Endothelial cell of umbilical vein (primary cell): ENCODE results near the gene MFSD6. TPM values are rescaled to one million over a fixed set of nuclear protein-coding genes. Genes with fewer than 3 reads are reported as not detected.

Experiments used
- BruUV-seq: library from RNA; stranded (reverse); fragments of 400-500 nt; replicated peaks from 2 replicates; lab custom pipeline; 2021; lab: Mats Ljungman, UMichigan
- CTCF ChIA-PET: fragments of 300-600, 350-600 bp; sonication (Branson Sonifier 250); formaldehyde crosslinking; loops from one replicate; lab custom pipeline; 2021; ENCODE audit warnings: antibody characterized with exemption, inconsistent platforms; lab: Charles Lee
- POLR2A ChIA-PET: fragments of 300-600, 350-600 bp; sonication (Branson Sonifier 250); formaldehyde crosslinking; loops from one replicate; lab custom pipeline; 2021; ENCODE audit warnings: antibody characterized with exemption, inconsistent platforms; lab: Charles Lee
- DNase-seq: peaks from one replicate; pipeline ENCODE4 v3.0.0-alpha.2; 2011; ENCODE audit warnings: low read depth, low spot score
- FAIRE-seq: peaks from 2 replicates; lab custom pipeline; 2011; peaks lifted over from hg19 to GRCh38; lab: Jason Lieb, UNC
- H2AFZ ChIP-seq: 2 replicates; pipeline ENCODE4 v1.6.0; 2012; ENCODE audit warnings: low read depth, low read length, control low read depth, inconsistent platforms
- H3K27ac ChIP-seq: 2 replicates; pipeline ENCODE4 v1.5.1; 2011; ENCODE audit warnings: low read depth, mild to moderate bottlenecking, control low read depth, low read length, moderate library complexity; ENCODE audit not compliant: insufficient read depth
- H3K27me3 ChIP-seq, 2 experiments: 2 replicates each; pipeline versions ENCODE4 v1.6.0 to v1.6.1; 2011; ENCODE audit warnings: low read length in 2 of 2, mixed read lengths in 1 of 2; ENCODE audit not compliant: control insufficient read depth in 2 of 2, insufficient read depth in 2 of 2
- H3K36me3 ChIP-seq, 2 experiments: 2 replicates in 1 of 2; 3 replicates in 1 of 2; pipeline ENCODE4 v1.5.1; 2011; ENCODE audit warnings: low read length in 2 of 2, mild to moderate bottlenecking in 1 of 2, moderate library complexity in 1 of 2; ENCODE audit not compliant: control insufficient read depth in 2 of 2, insufficient read depth in 2 of 2; ENCODE audit errors: extremely low read depth in 1 of 2
- H3K4me1 ChIP-seq: 3 replicates; pipeline ENCODE4 v1.5.1; 2011; ENCODE audit warnings: mild to moderate bottlenecking, low read length; ENCODE audit not compliant: control insufficient read depth, insufficient read depth; ENCODE audit errors: extremely low read depth
- H3K4me2 ChIP-seq: 2 replicates; pipeline ENCODE4 v1.6.1; 2011; ENCODE audit warnings: low read length, control low read depth, mixed read lengths; ENCODE audit not compliant: insufficient read depth
- H3K4me3 ChIP-seq, 3 experiments: fragments of 200-600 bp in 1 of 3; sonication (generic), shearing (Covaris generic) in 1 of 3; replicated peaks in 1 of 3; 2 replicates each; pipeline ENCODE4 v1.5.1; 2011 to 2016; ENCODE audit warnings: control low read depth in 3 of 3, low read length in 3 of 3, mild to moderate bottlenecking in 2 of 3, inconsistent platforms in 1 of 3, low read depth in 1 of 3, moderate library complexity in 1 of 3; ENCODE audit not compliant: insufficient read depth in 1 of 3
- H3K79me2 ChIP-seq: 2 replicates; pipeline ENCODE4 v1.6.0; 2012; ENCODE audit warnings: low read length, inconsistent platforms; ENCODE audit not compliant: control insufficient read depth, insufficient read depth
- H3K9ac ChIP-seq: replicated peaks from 2 replicates; pipeline ENCODE3; 2011; ENCODE audit warnings: low read length, control low read depth; ENCODE audit not compliant: insufficient read depth; ENCODE audit errors: extremely low read depth
- H3K9me1 ChIP-seq: replicated peaks from 3 replicates; pipeline ENCODE4 v1.6.0; 2011; ENCODE audit warnings: mild to moderate bottlenecking, low read length; ENCODE audit not compliant: control insufficient read depth, insufficient read depth; ENCODE audit errors: extremely low read depth
- H3K9me3 ChIP-seq: replicated peaks from 2 replicates; pipeline ENCODE4 v1.5.1; 2012; ENCODE audit warnings: low read length, inconsistent platforms; ENCODE audit not compliant: control insufficient read depth, insufficient read depth
- H4K20me1 ChIP-seq: replicated peaks from 2 replicates; pipeline ENCODE3; 2011; ENCODE audit warnings: mild to moderate bottlenecking, low read length; ENCODE audit not compliant: control insufficient read depth, insufficient read depth; ENCODE audit errors: extremely low read depth
- EZH2 ChIP-seq: IDR thresholded peaks from 2 replicates; pipeline ENCODE4 v1.6.1; 2012; ENCODE audit warnings: borderline replicate concordance, low read depth, mild to moderate bottlenecking, moderate library complexity, low read length, inconsistent platforms; ENCODE audit not compliant: severe bottlenecking
- FOS ChIP-seq: IDR thresholded peaks from 2 replicates; pipeline ENCODE4 v1.6.1; 2011; ENCODE audit warnings: mild to moderate bottlenecking, low read length, moderate library complexity, borderline replicate concordance; ENCODE audit not compliant: insufficient read depth
- JUN ChIP-seq: IDR thresholded peaks from 2 replicates; pipeline ENCODE4 v1.6.1; 2011; ENCODE audit warnings: borderline replicate concordance, low read depth; ENCODE audit not compliant: insufficient read length, insufficient read depth
- MYC ChIP-seq: IDR thresholded peaks from one replicate; pipeline ENCODE4 v1.6.1; 2011; ENCODE audit warnings: mild to moderate bottlenecking, low read depth, low read length
- POLR2A ChIP-seq: IDR thresholded peaks from 2 replicates; pipeline ENCODE4 v1.6.1; 2012; ENCODE audit warnings: low read depth, mild to moderate bottlenecking, control low read depth, low read length
- POLR2AphosphoS5 ChIP-seq: IDR thresholded peaks from 2 replicates; pipeline ENCODE4 v1.6.1; 2012; ENCODE audit warnings: low read depth, mild to moderate bottlenecking, control low read depth, low read length, moderate library complexity; ENCODE audit not compliant: insufficient read depth
- dilution Hi-C: fragments of 300-500 bp; cut with MboI; formaldehyde crosslinking; loops from one replicate; pipeline ENCODE4 v1.15.0; 2019; ENCODE audit warnings: low sequenced_read_pairs; ENCODE audit not compliant: extremely low pct_ligation_motif_present
- intact Hi-C: fragments of 100-400 bp; cut with micrococcal nuclease; formaldehyde crosslinking; loops from one replicate; pipeline ENCODE4 v1.10.0; 2022
- polyA plus RNA-seq, 4 experiments: library from polyadenylated mRNA; depleted of rRNA in 3 of 4; stranded (reverse) in 3 of 4; unstranded in 1 of 4; fragments of >200 nt; gene quantifications; 2 replicates each; pipeline versions ENCODE4 v1.2.1 to v1.2.3, GENCODE V29; 2011 to 2012; ENCODE audit warnings: missing spikeins in 1 of 4
- total RNA-seq: library from RNA; stranded (reverse); gene quantifications from 2 replicates; pipeline ENCODE4 v1.2.3, GENCODE V29; 2021
- TF ChIP-seq, protein P1 (sequence below): IDR thresholded peaks from 2 replicates; pipeline ENCODE4 v1.6.1; 2011; ENCODE audit not compliant: insufficient read depth, insufficient read length
- TF ChIP-seq, protein P2 (sequence below), 2 donors: IDR thresholded peaks; 1 replicate in 1 of 2; 2 replicates in 1 of 2; pipeline ENCODE4 v1.5.1; 2011; ENCODE audit warnings: low read length in 2 of 2, mild to moderate bottlenecking in 2 of 2, moderate library complexity in 2 of 2, control low read depth in 1 of 2, inconsistent platforms in 1 of 2, low read depth in 1 of 2; ENCODE audit not compliant: insufficient read depth in 1 of 2; ENCODE audit errors: extremely low read depth in 1 of 2

MFSD6 gene
- total and polyA plus RNA-seq, 2 donors (not counting 3 experiments of a cell fraction or from before 2014, with no cell fraction given), result 4.3 to 4.5 TPM

DNA sequence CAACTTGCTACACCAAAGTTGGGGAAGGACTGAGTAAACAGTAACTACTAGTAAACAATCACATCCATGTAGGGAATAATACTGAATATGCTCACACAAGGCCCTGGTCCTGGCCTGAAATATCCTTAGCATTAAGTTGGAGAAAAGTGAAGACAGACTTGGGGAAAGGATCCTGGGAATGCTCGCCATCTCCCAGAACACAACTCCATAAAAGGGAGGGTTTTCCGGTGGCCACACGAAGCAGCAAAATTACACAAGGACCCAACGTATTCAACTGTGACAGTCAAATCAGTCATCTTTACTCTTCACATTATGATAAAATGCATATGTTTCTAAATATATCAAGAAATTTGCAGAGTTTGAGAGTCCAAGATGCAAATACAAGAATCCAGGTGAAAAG, 119.1 kb downstream of the MFSD6 start:
- dilution Hi-C loops, result no loop called here
- no peaks in the 10 kb centered on the region for H4K20me1 ChIP-seq
- H3K9me1 ChIP-seq, result no peaks in the 10 kb centered on the region
- no peak for FAIRE-seq
- no peak overlapping the region for H3K4me2 ChIP-seq
- H3K4me1 ChIP-seq, result no peaks in the 10 kb centered on the region
- POLR2A ChIA-PET, result no interaction called here
- no peak overlapping the region for H3K9ac ChIP-seq
- no peaks in the 10 kb centered on the region for H3K9me3 ChIP-seq
- CTCF ChIA-PET, result interaction anchor here (0.6 kb wide), 1 partner anchor 10 kb away, joined by 3 read pairs; no protein-coding TSS in a partner anchor
- H3K36me3 ChIP-seq, result no peaks in the 10 kb centered on the region
- H3K79me2 ChIP-seq, result no peaks in the 10 kb centered on the region
- no peak overlapping the region for H3K27ac ChIP-seq
- H2AFZ ChIP-seq, result no peak overlapping the region
- TF ChIP-seq POLR2AphosphoS5 (no peak), EZH2 (no peak), POLR2A (no peak), MYC (no peak), FOS (no peak), JUN (no peak)
- TF ChIP-seq, protein P1, sequence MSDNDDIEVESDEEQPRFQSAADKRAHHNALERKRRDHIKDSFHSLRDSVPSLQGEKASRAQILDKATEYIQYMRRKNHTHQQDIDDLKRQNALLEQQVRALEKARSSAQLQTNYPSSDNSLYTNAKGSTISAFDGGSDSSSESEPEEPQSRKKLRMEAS, result no peak
- TF ChIP-seq, protein P2, sequence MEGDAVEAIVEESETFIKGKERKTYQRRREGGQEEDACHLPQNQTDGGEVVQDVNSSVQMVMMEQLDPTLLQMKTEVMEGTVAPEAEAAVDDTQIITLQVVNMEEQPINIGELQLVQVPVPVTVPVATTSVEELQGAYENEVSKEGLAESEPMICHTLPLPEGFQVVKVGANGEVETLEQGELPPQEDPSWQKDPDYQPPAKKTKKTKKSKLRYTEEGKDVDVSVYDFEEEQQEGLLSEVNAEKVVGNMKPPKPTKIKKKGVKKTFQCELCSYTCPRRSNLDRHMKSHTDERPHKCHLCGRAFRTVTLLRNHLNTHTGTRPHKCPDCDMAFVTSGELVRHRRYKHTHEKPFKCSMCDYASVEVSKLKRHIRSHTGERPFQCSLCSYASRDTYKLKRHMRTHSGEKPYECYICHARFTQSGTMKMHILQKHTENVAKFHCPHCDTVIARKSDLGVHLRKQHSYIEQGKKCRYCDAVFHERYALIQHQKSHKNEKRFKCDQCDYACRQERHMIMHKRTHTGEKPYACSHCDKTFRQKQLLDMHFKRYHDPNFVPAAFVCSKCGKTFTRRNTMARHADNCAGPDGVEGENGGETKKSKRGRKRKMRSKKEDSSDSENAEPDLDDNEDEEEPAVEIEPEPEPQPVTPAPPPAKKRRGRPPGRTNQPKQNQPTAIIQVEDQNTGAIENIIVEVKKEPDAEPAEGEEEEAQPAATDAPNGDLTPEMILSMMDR (IDR thresholded peaks at IDR 0.05; ENCODE audit: extremely low read depth in 1 of 2, insufficient read depth in 1 of 2, low read depth in 1 of 2, low read length in 2 of 2), result no peak
- H3K4me3 ChIP-seq, result no peak overlapping the region
- DNase-seq, result no peak
- H3K27me3 ChIP-seq, result no peaks in the 10 kb centered on the region
- intact Hi-C loops, result no loop called here
- BruUV-seq, result no TSS peak
